SK-N-MC (cell line): ENCODE results near the gene VIPR2.
A peak's percentile ranks its signal among the peaks of the same experiment; 100 is the strongest.

Source experiments
- DNase-seq: peaks from one replicate; pipeline ENCODE4 v3.0.0-alpha.2; 2011; ENCODE audit warnings: low read depth, low spot score
- H3K27ac ChIP-seq: fragments of 200-600 bp; sonication (generic); 2 replicates; pipeline ENCODE4 v1.5.1; 2016; ENCODE audit warnings: mixed run types
- H3K36me3 ChIP-seq: fragments of 200-600 bp; sonication (generic); 2 replicates; pipeline ENCODE4 v1.6.1; 2017; ENCODE audit warnings: antibody characterized with exemption, low read length, mixed read lengths; ENCODE audit not compliant: insufficient read depth
- H3K4me3 ChIP-seq: fragments of 200-600 bp; sonication (generic); 2 replicates; pipeline ENCODE4 v1.5.1; 2016
- H3K9ac ChIP-seq: fragments of 200-600 bp; sonication (generic); 2 replicates; pipeline ENCODE4 v1.8.0; 2017; ENCODE audit warnings: mixed run types, mixed read lengths; ENCODE audit not compliant: insufficient read length
- H3K9me3 ChIP-seq: fragments of 200-600 bp; sonication (generic); 2 replicates; pipeline ENCODE4 v1.6.1; 2017; ENCODE audit warnings: low read depth, mild to moderate bottlenecking, antibody characterized with exemption, low read length, moderate library complexity, mixed read lengths
- EZH2 ChIP-seq: fragments of 200-600 bp; sonication (generic); IDR thresholded peaks from one replicate; pipeline ENCODE4 v1.6.1; 2017; ENCODE audit warnings: antibody characterized with exemption
- FOXP2 ChIP-seq: optimal IDR thresholded peaks from 2 replicates; pipeline ENCODE3; 2011; ENCODE audit warnings: mild to moderate bottlenecking, moderate library complexity; ENCODE audit not compliant: insufficient read depth; ENCODE audit errors: extremely low read length, control extremely low read depth
- POLR2AphosphoS5 ChIP-seq: IDR thresholded peaks from 2 replicates; pipeline ENCODE4 v1.6.1; 2012; ENCODE audit warnings: mild to moderate bottlenecking, low read depth, low read length, borderline replicate concordance

Gene VIPR2

DNA sequence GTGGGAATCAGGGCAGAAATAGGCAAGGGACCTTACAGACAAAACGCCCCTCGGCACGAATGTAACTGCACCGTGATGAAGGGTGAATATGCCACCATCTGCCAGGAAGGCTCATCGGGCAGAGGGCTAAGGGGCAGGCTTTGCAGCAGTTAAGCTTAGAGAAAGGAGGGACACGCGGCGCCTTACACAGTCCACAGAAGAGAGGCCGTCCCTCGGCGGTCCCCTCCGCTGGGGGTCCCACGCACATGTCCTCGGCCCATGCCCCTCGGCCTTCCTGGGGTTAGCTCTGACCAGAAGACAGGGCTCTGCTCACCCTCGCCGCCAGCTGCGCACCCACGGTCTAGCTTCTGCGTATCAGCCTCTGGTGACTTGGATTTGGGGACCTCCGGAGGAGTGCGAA, 147.2 kb downstream of the VIPR2 start:
- TF ChIP-seq EZH2: no peak
- TF ChIP-seq POLR2AphosphoS5: no peak
- TF ChIP-seq FOXP2: no peak
- no peak for DNase-seq
- H3K27ac ChIP-seq: no peak overlapping the region
- H3K4me3 ChIP-seq: no peak overlapping the region
- no peak overlapping the region for H3K9ac ChIP-seq
- no peaks in the 10 kb centered on the region for H3K9me3 ChIP-seq
- no peaks in the 10 kb centered on the region for H3K36me3 ChIP-seq

- Histone ChIP-seq H3K36me3 (no peaks in the 10 kb centered on the region), H3K9me3 (no peaks in the 10 kb centered on the region), H3K4me3 (no peak overlapping the region), H3K9ac (no peak overlapping the region), H3K27ac (no peak overlapping the region)
- no peak for DNase-seq
- TF ChIP-seq FOXP2 (no peak), EZH2 (no peak), POLR2AphosphoS5 (no peak)
These were observed 147.6 kb downstream of the VIPR2 start for GRCh38 chr7:158997110-158997453.

GRCh38 chr7:158996214-158997109, 148.2 kb downstream of the VIPR2 start:
- Histone ChIP-seq H3K27ac (no peak overlapping the region), H3K9me3 (no peaks in the 10 kb centered on the region), H3K4me3 (no peak overlapping the region), H3K36me3 (no peaks in the 10 kb centered on the region), H3K9ac (no peak overlapping the region)
- DNase-seq: no peak
- TF ChIP-seq FOXP2: no peak
- no peak for TF ChIP-seq POLR2AphosphoS5
- TF ChIP-seq EZH2: no peak

DNA sequence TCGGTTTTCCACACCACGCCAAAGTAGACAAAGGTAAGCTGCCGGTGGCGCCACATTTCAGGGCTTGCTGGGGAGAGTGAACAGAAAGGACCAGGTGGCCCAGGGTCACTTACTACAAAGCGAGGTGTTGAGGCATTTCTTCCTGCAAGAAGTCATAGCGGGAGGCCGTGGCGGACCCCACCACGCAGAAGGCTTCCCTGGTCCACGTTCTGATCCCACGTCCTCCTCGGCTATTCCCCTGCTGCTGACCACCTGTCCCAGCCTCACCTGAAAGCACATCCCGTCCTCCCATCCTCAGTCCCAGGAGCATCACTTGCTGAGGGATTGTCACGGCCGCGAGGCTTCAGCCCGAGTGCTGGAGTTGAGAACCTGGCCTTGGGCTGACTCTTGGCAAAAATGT, 149.2 kb downstream of the VIPR2 start:
- H3K27ac ChIP-seq: no peak overlapping the region
- TF ChIP-seq EZH2 (no peak), POLR2AphosphoS5 (no peak), FOXP2 (no peak)

GRCh38 chr7:158994687-158995086, 150.0 kb downstream of the VIPR2 start:
- no peak for TF ChIP-seq POLR2AphosphoS5
- TF ChIP-seq FOXP2: no peak
- TF ChIP-seq EZH2: no peak
- Histone ChIP-seq H3K27ac (no peak overlapping the region), H3K9me3 (no peaks in the 10 kb centered on the region), H3K4me3 (no peak overlapping the region), H3K9ac (no peak overlapping the region), H3K36me3 (no peaks in the 10 kb centered on the region)
- DNase-seq: no peak

More for the DNA sequence above, 149.2 kb downstream of the VIPR2 start:
- Histone ChIP-seq H3K9ac (no peak overlapping the region), H3K9me3 (no peaks in the 10 kb centered on the region), H3K36me3 (no peaks in the 10 kb centered on the region), H3K4me3 (no peak overlapping the region)
- no peak for DNase-seq

DNA sequence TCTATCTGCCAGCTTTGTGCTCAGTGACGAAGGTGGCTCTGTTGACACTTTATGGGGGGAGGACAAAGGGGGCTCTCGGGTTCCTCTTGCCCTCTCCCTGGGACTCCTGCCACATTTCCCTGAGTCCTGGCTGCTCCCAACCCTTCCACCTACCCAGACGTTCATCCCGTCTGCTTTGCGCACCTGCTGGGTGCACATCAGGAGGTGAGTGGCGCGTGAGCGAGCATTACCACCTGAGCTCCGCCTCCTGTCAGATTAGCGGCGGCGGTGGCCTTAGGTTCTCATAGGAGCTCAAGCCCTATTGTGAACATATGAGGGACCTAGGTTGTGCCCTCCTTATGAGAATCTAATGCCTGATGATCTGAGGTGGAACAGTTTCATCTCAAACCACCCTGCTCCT, 151.1 kb downstream of the VIPR2 start:
- no peaks in the 10 kb centered on the region for H3K9me3 ChIP-seq
- H3K36me3 ChIP-seq: no peaks in the 10 kb centered on the region
- H3K4me3 ChIP-seq: no peak overlapping the region
- no peak overlapping the region for H3K27ac ChIP-seq
- no peak for TF ChIP-seq POLR2AphosphoS5
- no peak for TF ChIP-seq FOXP2
- TF ChIP-seq EZH2: no peak
- DNase-seq: no peak
- H3K9ac ChIP-seq: no peak overlapping the region

- Histone ChIP-seq H3K36me3 (no peaks in the 10 kb centered on the region), H3K9me3 (no peaks in the 10 kb centered on the region), H3K4me3 (no peak overlapping the region), H3K9ac (no peak overlapping the region), H3K27ac (no peak overlapping the region)
- DNase-seq: no peak
- TF ChIP-seq FOXP2 (no peak), EZH2 (no peak), POLR2AphosphoS5 (no peak)
These were observed 151.9 kb downstream of the VIPR2 start for GRCh38 chr7:158992759-158993158.

DNA sequence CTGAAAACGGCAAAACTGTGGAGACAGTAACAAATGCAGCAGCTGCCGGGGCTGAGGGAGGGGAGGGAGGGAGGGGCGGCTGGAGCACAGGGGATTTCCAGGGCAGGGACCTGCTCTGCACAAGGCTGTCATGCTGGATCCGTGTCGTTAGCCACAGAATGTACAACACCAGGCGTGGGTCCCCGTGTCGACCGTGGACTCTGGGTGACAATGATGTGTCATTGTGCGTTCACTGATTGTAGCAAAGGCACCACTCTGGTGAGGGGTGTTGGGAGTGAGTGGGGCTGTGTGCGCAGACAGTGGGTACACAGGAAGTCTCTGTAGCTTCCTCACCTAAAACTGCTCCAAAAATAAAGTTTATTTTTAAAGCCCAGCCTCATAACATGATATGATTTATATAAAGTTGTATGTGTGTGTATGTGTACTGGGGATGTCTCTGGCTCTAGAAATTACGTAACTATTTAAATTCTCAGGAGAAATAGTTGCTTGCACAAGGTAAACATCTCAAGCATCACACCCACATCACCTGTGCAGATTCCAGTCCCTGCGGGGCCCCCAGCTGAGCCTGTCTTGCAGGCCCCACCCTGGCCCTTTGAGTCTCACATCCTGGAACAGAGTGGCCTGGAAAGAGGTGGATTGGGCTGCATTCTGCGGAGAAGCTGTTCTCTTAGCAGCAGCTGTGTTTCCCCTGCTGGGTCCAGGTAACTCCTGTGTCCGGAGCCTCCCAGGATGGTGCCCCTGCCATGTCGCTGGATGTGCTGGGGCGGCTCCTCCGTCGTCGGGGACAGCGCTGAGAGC, 152.6 kb downstream of the VIPR2 start:
- no peak overlapping the region for H3K4me3 ChIP-seq
- H3K9me3 ChIP-seq: no peaks in the 10 kb centered on the region
- no peak for TF ChIP-seq FOXP2
- TF ChIP-seq EZH2: peak; percentile 64
- DNase-seq: no peak
- H3K9ac ChIP-seq: no peak overlapping the region
- no peak overlapping the region for H3K27ac ChIP-seq
- no peaks in the 10 kb centered on the region for H3K36me3 ChIP-seq
